Amniotic epithelial cell (primary cell): Measurements from ENCODE around the gene HDHD3.
"Not testable (repeated sequence)": the region's sequence is repeated elsewhere in the genome, so short reads cannot be mapped to it uniquely, and the experiment has no call there.

Source experiments
- DNase-seq: peaks from one replicate; pipeline ENCODE4 v3.0.0-alpha.2; 2010; ENCODE audit warnings: low read depth

HDHD3 gene, protein sequence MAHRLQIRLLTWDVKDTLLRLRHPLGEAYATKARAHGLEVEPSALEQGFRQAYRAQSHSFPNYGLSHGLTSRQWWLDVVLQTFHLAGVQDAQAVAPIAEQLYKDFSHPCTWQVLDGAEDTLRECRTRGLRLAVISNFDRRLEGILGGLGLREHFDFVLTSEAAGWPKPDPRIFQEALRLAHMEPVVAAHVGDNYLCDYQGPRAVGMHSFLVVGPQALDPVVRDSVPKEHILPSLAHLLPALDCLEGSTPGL

DNA sequence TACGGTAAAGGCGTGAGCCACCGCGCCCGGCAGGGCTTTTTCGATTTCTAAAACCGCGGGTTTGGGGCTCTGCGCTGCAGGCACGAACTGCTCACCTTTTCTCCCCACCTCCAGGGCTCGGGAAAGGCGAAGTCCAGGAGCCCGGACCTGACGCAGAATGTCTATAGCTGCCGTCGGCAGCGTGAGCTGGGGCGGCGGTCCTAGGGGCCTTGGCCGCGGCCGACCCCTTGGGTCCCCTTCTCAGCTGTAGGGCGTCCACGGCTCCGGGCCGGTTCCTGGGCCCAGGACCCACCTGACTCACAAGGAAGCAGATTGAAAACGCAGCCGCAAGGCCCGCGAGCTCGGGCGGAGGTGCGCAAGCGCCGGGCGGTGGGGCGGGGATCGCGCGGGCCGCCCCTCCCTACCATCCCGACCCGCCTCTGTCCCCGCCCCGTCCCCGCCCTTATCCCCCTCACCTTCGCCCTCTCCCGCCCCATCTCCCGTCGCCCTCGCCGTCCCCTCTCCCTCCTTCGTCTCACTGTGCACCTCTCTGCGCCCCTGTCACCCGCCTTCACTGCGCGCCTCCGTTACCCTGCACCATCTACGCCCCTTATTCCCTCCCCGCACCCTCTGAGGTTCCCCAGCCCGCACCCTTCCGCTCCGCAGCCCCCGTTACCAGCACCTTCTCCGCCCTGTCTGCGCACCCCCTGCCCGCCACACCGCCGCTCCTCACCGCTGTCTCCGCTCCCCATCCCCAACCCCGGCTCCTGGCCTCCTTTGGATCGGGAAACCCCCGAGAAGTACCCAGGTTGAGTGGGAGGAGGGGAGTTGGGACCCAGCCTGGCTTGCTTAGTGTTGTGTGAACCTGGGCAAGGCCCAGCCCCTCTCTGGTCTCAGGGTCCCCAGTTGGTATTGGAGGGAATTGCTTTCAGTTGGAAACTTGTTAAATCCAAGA is at the start of gene HDHD3:
HDHD3 (minus strand) TSS at position 353 of the 934 bp plus-strand sequence. CDS start 2,632 bp downstream, outside the sequence.
- peak; percentile 72 for DNase-seq

DNA sequence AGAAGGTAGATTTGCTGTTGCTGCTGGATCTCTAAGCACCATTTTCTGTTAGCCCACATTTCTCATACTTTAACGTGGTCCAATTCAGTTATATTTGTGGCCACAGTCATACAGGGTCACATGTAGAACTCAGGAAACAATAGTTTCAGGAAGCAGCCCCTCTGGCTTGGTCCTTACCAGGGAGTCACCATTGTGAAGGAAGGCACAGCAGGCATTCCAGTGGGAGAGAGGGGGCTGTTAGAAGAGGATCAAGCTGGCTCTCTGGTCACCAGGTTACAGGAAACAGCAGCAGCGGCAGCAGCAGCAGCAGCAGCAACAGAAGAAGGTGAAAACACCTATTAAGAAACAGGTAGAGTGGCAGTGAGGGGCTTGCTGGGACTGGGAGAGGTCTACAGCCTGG is 48.3 kb upstream of the HDHD3 start:
- DNase-seq, result no peak

GRCh38 chr9:113421726-113422125 is 44.9 kb upstream of the HDHD3 start:
- DNase-seq, result no peak

- DNase-seq, result no peak
Measured at GRCh38 chr9:113417370-113417769, 40.6 kb upstream of the HDHD3 start.

DNA sequence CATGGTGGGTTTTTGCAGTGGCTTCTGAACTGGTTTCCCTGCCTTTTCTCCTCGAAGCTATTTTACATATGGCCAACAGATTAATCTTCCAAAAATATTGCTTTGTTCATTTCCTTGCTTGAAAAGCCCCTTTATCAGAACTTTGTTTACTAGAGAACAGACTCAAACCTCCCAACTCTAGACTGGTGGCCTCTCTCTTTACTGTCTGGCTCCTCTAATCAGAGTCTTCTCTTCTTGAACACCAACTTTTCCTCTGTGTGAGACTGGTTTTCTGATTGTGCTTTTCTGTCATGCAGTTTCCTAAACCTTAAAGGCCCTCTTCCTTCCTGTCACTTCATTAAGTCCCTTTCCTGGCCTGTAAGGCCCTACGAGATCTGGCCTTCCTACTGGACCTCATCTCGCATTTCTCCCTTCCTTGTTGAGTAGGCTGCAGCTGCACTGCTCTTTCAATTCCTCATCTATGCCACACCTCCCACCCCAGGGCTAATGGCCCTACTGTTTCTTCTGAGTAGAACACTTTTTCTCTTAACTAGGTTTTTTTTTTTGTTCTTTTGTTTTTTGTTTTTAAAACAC is 39.4 kb upstream of the HDHD3 start:
- no peak for DNase-seq

- DNase-seq, result peak; percentile 95
Measured at GRCh38 chr9:113410207-113410864, 33.5 kb upstream of the HDHD3 start, which contains the start of the genes C9orf43 and POLE3. TSS of gene C9orf43 (plus strand) at chr9:113410747. CDS start at chr9:113413494, 2,747 bp downstream. TSS of gene POLE3 (minus strand) at chr9:113410675. CDS start at chr9:113410293, 382 bp downstream.

DNA sequence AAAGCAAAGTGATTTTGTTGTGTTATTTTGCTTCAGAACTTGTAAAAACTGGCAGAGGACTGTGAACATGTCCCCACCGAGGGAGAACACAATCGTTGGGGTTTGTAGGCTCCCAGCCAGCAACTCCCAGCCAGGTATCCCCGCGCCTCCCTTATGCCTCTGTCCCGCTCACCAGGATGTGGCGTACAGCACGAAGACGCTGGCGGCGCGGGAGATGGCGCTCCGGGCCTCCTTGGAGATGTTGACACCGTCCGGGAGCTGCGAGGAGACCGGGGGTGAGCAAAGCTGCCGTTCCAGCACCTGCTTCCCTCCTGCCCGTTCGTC is 33.1 kb upstream of the HDHD3 start:
- peak; percentile 11 for DNase-seq

- DNase-seq, result no peak
Measured at GRCh38 chr9:113409481-113409880, 32.7 kb upstream of the HDHD3 start.

DNA sequence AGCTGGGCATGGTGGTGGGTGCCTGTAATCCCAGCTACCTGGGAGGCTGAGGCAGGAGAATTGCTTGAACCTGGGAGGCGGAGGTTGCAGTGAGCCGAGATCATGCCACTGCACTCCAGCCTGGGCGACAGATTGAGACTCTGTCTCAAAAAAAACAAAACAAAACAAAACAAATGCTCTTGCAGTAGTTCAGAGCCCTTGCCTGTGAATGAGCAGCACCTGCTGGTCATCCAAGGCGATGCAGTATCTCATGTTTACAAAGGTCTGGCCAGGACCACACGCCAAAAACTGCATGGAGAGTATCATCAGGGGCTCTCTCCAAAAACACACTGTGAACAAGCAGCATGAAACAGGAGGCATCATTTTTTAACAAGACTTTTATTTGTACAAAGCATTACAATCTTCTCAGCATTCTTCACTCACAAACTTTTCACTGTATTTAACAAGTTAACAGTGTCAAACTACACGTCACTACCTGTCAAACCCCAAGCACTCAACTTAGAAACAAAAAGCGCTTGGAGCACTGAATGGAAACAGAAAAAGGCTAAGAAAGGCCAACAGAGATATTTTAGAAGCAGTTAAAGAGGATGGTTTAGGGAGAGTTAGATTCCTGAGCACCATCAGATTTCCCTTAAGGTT is 30.2 kb upstream of the HDHD3 start:
- peak; percentile 72 for DNase-seq

DNA sequence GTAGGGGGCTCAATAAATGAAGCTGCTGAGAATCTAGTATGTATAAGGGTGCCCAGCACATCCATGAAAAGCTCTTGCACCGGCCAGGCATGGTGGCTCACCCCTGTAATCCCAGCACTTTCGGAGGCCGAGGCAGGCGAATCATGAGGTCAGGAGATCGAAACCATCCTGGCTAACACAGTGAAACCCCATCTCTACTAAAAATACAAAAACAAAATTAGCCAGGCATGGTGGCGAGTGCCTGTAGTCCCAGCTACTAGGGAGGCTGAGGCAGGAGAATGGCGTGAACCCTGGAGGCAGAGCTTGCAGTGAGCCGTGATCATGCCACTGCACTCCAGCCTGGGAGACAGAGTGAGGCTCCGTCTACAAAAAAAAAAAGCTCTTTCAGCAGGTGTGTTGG is 29.6 kb upstream of the HDHD3 start:
- DNase-seq, result not testable (repeated sequence)

- DNase-seq, result peak; percentile 51
Measured at GRCh38 chr9:113403646-113404045, 26.9 kb upstream of the HDHD3 start.

- DNase-seq, result peak; percentile 96
Measured at GRCh38 chr9:113401027-113401792, 24.4 kb upstream of the HDHD3 start, which contains the start of gene ALAD. TSS of gene ALAD (minus strand) at chr9:113401284. CDS start at chr9:113393559, 7,725 bp downstream.

- DNase-seq, result no peak
Measured at GRCh38 chr9:113399646-113400200, 22.9 kb upstream of the HDHD3 start.

DNA sequence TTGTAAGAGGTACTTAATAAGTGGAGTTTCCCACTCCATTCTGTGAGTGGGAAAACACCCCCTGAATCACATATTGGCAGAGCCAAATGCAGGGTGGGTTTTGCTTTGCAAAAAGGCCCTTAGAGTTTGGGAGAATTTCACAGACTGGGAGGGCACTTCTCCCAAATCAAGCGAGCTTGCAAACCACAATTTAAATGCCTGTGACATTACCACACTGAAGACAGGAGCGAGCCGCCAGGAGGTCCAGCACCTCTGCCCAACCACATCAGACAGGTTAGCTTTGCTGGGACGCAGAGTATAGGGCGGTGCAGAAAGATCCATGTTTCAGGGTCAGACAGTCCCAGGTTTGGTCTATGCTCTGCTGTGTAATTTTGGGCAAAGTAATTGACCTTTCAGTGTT is 22.0 kb upstream of the HDHD3 start:
- DNase-seq, result peak; percentile 20

DNA sequence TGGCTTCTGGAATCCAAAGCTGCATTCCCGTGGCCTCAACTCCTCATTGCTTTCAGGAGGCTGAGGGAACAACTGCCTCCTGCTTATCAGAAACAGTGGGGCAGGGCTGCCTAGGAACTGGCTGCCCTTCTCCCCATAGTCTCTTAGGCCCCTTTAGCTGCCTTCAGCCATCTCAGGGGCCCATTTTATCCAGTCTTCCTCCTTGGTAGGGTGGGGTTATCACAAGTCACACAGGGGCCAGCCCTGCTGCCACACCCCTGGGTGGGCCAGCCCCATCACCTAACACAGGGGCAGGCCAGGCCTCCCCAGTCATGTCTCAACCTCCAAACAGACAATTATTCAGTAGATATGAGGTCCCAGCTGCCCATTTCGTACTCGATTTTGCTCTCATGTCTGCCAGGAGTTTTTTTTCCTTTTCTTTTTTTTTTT is 20.4 kb upstream of the HDHD3 start:
- no peak for DNase-seq

DNA sequence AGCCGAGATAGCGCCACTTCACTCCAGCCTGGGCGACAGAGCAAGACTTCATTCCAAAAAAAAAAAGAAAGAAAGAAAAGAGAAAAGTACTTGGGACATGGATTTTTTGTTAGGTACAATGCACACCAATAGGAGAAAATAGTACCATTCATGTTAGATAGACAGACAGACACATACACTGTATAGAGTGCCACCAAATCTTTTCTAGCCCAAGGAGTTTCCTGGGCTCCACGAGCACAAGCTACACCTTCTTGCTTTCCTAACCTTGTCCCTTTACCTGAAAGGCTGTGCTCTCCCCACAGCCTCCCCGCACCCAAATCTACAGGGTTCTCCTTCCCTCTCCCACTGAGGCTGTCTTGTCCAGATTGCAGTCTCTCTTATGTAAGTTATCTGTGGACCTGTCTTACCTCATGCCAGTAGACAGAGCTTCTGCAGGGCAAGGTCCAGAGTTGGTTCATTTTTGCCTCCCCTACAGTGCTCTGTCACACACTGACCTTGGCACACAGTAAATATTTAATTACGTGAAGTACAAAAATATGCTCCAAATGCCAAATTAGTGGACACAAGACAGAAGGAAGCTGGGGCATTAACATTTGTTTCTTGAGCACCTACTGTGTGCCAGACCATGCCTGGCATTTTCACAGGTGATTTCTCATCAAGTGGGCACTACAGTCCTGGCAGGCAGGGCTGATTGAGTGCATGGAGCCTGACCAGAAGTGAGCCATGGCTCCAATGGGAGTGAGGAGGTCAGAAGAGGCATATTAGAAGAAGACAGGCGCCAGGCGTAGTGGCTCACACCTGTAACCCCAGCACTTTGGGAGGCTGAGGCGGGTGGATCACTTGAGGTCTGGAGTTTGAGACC is 18.4 kb upstream of the HDHD3 start:
- DNase-seq, result no peak

GRCh38 chr9:113393281-113393680 is 16.5 kb upstream of the HDHD3 start:
- DNase-seq, result no peak

- DNase-seq, result no peak
Measured at GRCh38 chr9:113391917-113392316, 15.1 kb upstream of the HDHD3 start.

GRCh38 chr9:113390192-113390960 is 13.6 kb upstream of the HDHD3 start:
- DNase-seq, result no peak
